ENCODE data around the gene PIP5K1B. TPM values are rescaled to one million over a fixed set of nuclear protein-coding genes. Genes with fewer than 3 reads are reported as not detected.

Gene PIP5K1B
- polyA plus RNA-seq, 4 donors = 7.6 to 8.5 (median 8.0) TPM

DNA sequence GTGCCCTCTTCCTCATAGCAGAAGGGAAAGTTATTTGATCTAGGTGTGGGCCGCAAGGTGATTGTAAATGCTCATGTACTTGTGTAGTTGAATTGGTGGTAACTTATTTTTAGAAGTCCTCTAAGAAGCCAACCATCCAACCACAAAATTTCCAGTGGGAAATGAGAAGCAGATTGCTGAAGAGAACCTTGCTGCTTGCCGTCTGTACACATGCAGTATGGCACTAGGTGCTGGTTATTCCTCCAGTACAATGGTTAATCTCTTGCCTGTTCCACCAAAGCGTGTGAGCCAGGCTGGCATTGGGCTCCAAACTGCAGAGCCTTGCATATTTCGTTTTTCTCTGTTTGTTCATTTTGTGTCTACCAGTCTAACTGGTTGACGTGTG lies 28.0 kb downstream of the PIP5K1B start:
- no peak for DNase-seq (ENCODE audit: low read depth in 4 of 4, low spot score in 3 of 4)

DNA sequence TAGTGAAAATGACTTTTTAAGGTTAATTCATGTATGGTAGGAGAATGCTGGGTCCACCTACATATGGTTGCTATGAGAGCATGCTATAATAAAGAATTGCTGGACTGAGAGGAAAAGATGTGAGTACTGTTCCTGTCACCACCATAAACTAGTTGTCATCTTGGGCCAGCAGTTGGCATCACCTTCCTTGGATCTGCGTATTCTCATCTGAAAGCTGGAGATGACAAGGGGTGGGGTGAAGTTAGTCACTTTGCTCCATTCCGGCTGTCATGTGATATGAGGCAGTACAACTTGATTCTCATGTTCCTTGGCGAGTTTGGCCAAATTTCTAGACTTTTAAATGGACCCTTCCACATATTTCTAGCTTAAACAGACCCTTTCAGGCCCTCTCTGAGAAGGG lies 33.3 kb downstream of the PIP5K1B start:
- DNase-seq (ENCODE audit: low read depth in 4 of 4, low spot score in 3 of 4) = no peak

DNA sequence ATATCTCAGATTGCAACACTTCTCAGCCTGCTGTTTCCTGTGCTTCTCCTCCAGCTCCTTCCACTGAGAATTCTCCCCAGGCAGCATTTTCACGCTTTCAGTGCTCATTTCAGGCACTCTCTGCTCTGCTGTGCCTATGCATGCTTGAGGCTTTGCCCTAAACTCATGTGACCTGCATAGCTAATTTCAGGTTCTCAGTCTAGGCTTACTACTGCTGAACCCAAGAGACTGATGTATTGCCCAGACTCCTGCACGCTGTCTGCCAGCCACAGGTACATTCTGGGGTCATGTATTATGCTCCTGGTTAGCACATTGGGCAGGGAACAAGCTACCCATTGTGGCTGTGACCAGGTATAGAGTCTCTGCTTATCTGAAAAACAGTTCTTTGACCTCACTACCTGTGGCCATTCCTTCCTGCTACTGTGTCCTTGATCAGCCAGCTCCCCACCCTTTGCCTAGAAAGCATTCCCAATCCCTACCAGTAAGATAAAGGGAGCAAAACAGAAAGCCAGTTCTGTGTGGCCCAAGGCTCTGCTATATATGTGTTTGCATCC lies 34.7 kb downstream of the PIP5K1B start:
- no peak for DNase-seq (ENCODE audit: low read depth in 4 of 4, low spot score in 3 of 4)

DNA sequence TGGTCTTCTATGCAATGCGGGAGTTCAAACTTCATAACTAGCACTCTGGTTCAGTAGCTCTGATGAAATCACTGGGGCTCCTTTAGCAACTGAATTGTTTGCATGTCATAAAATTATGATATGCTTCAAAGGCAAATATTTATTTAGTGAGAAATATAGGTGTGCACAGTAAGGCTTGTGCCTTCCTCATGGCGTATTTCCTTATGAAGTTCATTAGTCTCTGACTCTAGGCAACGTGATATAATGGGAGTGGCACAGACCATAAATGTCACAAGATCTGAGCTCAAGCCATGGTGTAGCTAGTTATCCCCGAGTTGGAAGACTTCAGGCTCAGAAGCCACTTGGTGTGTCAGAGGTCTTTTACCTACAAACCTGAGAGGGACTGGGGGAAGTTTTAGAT lies 35.5 kb downstream of the PIP5K1B start:
- DNase-seq (ENCODE audit: low read depth in 4 of 4, low spot score in 3 of 4) = no peak

DNA sequence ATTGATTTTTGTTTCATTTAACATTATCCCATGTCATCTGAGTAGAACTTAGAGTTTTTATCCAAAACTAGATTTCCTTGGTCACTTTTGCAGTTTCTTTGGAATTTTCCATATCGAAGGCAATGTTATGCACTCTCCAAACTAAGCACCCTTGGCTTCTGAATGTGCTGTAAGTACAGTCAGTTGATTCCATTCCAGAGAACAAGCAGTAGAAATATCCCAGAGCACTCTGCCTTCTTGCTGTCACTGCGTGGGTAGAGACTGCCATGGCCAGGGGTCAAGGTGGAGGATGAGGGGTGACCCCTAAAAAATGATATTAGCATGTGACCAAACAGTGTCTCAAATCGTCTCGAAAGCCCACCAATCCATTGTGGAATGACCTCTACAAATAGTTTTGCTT lies 36.2 kb downstream of the PIP5K1B start:
- DNase-seq (ENCODE audit: low read depth in 4 of 4, low spot score in 3 of 4) = no peak

DNA sequence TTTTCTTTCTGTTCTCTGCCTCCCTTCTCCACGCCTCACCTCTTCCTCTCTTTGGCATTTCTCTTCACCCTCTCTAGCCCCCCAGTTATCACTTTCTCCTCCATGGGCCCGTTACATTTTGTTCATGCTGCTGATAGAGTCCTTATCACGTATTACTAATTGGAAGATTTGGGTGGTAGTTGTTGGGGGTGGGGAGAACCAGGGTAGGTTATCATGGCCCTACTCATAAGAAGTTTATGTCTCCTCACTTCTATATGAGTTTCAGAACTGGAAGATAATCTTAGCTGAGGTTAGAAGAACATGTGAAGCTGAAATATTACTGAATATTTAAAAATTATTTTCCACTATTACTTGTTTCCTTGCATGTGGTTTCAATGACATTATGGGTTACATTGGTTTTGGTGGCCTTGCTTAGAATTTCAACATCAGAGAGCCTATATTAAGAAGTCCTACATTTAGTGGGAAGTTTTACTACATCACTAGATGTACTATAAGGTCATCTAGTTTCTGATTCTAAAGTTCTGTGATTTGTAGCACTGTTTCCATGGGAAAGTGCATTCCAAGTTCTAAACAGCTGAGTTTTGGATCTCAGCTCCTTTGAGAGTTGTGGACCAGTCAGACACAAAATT lies 36.8 kb downstream of the PIP5K1B start:
- DNase-seq (ENCODE audit: low read depth in 4 of 4, low spot score in 3 of 4) = no peak

DNA sequence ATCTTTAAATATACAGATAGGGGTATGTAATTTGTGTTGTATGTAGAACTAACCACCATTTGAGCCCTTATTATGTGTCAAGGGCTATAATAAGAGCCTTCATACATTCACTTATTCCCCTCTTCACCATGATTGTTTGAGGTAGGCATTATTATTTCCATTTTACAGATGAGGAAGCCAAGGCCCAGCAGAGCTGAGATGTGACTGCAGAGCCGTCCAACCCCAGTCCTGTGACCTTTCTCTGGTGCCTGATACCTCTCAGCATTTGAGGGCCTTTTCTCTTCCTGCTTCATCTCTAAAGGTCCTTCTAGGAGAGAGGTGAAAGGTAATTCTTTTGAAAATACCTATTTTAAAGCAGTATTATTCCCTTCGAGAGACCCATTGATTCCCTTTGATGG lies 37.3 kb downstream of the PIP5K1B start:
- no peak for DNase-seq (ENCODE audit: low read depth in 4 of 4, low spot score in 3 of 4)

DNA sequence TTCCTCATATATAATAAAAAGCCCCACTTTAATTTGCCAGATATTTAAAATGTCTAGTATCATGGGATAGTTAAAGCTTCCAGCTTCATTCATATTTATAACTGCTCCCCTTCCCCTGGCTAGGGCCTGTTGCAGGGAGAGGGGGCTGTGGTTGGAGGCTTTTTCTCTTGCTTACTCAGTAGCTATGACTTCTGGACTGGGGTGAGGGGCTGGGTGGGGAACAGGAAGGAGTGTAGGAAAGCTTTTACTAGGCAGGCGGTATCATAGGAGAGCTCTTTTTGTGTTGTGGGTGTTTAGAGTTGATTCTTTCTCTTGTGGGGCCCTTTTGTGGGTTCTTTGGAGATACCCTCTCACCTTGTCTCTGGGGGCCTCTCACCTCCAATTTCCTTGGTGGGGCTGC lies 39.4 kb downstream of the PIP5K1B start:
- DNase-seq (ENCODE audit: low read depth in 4 of 4, low spot score in 3 of 4) = no peak

DNA sequence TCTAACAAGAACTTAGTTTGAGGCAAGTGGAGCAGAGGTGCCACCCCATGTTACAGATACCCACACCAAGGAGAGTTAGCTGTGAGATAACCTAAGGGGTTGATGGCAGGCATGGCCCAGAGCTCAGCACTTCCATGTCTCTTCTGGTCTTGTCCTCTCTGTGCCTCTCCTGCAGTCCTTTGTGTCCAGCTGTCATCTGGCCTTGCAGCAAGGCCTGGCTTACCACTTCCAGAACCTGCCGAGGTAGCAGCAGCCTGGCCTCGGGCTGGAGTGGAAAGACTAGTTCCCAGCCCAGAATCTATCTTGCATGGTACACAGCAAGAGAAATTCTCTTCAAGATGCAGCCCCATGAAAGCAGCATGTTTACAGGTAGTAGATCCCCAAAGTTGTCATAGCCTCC lies 41.5 kb downstream of the PIP5K1B start:
- no peak for DNase-seq (ENCODE audit: low read depth in 4 of 4, low spot score in 3 of 4)

DNA sequence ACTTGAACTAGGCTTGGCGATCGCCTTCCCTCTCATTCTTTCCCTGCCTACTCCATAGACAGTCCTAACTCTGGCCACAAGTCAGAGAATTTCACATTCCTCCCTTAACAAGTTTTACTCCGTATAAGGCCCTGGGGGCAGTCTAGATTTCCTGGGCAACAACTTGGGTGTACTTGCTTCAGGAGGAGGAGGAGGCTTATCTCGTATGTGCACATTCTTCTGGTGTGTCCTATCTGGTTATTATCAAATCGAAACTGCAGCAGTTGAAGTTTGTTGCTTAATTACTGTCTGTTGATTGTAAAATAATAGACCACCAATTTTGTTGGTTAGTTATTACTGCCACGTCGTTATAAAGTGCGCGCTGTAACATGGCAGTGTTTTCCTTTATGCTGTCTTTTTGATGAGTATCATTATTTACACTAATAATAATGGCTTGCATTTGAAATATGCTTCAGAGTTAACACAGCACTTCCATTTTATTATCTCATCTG lies 42.0 kb downstream of the PIP5K1B start:
- peak in 1 of 4 donors; percentile 16 for DNase-seq (ENCODE audit: low read depth in 4 of 4, low spot score in 3 of 4)

DNA sequence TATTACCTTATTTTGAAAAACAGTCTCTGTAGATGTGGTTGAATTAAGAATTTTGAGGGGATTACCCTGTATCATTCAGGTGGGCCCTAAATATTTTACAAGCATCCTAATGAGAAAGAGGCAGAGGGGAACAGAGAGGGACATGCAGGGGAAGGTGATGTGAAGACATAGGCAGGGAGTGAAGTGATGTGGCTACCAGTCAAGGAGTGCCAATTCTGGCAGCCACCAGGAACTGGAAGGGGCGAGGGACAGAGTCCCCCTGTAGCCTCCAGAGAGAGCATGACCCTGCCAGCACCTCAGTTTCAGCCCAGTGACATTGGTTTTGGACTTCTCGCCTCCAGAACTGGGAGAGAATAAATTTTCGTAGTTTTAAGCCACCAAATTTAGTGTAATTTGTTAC lies 44.1 kb downstream of the PIP5K1B start:
- DNase-seq (ENCODE audit: low read depth in 4 of 4, low spot score in 3 of 4) = no peak

DNA sequence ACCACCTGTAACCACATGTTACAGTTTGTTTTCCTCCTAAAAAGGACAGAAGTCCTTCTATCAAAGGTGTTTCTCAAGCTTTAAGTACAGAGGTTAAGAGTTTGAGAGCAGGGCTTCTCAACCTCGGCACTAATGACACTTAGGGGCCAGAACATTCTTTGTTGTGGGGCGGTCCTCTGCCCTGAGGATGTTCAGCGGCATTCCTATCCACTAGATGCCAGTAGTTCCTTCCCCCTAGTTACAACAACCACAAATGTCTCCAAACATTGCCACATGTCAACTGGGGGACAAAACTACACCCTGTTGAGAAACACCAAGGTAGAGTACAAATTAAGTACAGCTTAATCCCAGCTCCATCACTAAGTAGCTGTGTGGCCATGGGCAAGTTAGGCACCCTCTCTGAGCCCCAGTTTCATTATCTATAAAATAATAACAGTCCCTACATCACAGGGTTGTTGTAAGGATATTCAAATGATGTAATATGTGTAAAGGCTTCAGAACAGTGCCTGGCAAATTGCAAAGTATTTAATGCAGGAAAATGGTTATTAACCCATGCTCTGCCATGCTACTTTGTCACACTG lies 44.6 kb downstream of the PIP5K1B start:
- no peak for DNase-seq (ENCODE audit: low read depth in 4 of 4, low spot score in 3 of 4)

DNA sequence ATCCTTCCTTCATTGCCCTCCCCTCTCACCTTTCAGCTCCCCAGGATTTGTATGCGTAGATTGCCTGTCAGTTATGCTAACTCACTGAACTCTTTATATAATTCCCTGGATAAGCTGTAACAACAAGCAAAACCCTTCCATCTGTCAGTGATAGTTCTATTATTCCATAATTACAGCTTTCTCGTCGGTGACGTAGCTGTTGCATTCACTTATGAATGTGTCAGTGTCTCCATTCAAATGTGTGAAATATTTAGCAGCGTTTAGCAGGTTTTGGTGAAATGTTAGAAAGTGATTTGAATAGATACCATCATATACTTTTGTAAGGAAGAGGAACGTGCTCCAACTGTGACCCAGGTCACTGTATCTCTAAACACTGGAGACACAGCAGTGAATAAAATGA lies 45.2 kb downstream of the PIP5K1B start:
- no peak for DNase-seq (ENCODE audit: low read depth in 4 of 4, low spot score in 3 of 4)

DNA sequence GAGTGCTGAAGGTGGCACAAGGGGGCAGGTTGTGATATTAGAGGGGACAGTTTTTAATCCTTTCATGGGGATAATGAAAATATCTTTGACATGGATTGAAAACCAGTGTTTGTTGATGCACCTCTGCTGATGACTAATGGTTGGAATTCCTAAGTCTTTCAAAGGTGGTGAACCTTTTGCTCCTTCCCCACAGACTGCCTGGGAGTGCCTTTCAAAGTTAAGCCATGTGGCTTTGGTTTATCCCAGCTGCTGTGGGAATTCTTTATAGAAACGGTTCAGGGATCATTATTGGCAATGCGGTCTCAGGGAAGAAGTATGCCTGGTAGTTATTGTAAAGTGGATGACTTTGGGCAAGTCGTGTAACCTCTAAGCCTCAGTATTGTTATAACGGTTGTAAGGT lies 45.7 kb downstream of the PIP5K1B start:
- DNase-seq (ENCODE audit: low read depth in 4 of 4, low spot score in 3 of 4) = no peak

DNA sequence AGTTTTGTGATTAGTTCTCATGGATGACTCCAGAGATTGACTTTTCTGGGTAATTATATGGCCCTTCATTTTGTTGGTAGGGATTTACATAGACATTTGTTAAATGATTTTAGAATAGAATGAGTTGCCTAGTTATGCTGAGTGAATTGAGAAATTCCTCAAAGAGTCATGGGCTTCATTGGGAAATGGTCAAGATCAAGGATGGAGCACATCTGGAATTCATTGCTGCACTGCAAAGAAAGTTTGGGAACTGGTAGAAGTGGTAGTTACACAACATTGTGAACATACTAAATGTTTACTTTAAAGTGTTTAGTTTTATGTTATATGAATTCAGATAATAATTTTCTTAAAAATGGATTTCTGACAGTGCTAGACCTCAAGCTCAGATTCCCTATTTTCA lies 46.5 kb downstream of the PIP5K1B start:
- DNase-seq (ENCODE audit: low read depth in 4 of 4, low spot score in 3 of 4) = no peak

DNA sequence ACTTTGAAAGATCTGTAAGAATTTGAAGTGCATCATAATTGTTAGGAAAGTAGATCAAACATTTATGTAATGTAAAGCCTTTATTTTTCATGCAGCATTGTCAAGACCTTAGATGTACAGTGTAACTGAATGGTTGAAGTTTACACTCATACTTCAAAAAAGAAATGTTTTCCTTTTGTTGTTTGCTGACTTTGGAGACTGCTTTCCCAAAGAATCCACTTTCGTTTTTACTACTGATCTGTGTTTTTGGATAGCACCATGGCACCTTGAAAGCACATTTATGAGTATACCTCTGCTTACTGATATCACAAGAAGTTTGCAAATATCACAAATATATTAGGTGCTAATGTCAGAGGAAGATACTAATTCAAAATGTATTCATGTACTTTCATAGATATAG lies 50.0 kb downstream of the PIP5K1B start:
- DNase-seq (ENCODE audit: low read depth in 4 of 4, low spot score in 3 of 4) = no peak

DNA sequence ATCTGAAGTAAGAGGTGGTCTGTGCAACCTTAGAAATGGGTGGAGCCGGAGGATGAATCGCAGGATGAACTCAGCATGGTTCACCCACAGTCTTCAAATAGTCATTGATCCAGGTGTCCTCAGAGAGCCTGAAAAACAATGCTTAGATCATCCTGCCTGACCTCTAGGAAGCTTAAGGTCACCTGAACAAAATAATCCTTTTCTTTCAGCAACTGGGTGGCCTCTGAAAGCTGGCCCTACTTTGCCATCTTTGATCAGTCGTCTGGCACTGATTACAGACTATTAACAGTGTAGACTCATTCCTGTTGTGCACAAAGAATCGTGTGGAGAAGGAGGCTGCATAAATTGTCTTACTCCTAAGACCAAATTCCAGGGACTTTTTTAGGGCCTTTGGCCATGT lies 50.7 kb downstream of the PIP5K1B start:
- no peak for DNase-seq (ENCODE audit: low read depth in 4 of 4, low spot score in 3 of 4)

DNA sequence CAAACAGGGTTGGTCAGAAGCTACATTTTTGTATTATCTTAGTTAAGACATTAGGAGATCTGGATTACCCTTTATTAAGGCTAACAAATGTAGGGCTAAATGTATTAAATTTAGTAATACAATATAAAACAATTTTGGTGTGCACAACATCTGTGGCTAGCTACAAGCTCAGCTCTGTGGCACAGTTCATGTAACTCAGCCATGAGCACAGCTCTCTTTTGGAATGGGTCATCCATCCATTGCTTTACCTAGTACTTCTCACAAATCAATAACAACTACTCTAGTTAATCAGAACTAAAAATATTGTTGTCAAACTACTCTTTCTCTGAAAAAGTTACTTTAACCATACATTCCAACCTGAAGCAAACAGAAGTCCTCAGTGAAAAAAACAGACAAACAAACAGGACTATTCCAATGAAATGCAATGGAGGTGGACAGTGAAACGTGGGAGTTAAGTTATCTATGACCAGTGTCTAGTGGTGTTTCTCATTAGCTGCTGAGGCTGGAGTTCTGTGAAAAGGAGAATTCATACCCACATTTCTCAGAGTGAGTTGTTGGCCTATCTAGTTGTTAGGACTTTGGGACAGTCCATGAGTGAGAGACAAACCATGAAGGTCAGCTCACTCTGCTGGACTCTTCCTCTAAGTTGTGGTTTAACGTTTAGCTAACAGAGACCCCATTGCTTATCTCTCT lies 55.1 kb downstream of the PIP5K1B start:
- DNase-seq (ENCODE audit: low read depth in 4 of 4, low spot score in 3 of 4) = no peak

DNA sequence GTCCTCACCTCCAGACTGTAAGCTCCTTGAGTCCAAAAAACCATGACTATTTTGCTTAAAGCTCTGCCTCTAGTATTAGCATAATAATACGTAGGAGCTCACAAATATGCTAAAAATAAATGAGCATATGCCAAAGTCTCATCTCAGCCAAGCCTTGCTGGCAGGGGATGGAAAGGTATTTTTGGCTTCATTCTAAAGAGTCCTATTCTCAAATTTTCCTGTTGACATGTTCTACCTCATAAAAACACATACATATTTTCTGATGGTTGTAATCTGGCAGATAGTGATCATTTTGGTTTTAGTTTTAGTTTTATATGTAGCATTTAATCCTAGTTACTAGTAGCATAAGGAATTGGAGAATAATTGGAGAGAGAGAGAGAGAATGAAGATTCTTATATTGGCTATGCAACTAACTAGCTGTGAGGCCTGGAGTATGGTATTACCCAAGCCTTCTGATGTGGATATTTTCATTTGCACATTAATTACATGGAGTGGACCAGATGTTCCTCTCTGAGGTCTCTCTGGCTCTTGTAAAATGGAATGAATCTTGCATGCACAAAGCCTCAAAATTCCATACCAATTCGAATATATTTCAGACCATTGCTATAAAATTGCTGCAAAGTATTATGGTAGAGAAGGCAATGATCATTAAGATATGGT lies 55.8 kb downstream of the PIP5K1B start:
- no peak for DNase-seq (ENCODE audit: low read depth in 4 of 4, low spot score in 3 of 4)

DNA sequence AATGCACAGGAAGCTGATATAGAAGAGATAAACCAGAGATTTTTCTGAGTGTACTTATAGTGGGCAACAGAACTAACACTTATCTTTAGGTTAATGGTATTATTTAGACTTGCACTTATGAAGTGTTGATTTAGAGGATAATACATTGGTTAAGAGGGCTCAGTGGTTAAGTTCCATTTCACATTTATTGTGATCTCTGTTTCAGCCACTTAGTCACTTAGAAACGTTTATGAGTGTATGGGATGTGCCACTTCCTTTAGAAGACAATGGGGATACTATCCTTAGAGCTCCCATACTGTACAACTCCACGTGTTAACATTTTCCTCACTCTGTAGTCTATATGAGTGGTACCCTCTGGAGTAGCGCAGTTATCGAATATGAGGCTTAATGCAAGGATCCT lies 57.5 kb downstream of the PIP5K1B start:
- DNase-seq (ENCODE audit: low read depth in 4 of 4, low spot score in 3 of 4) = no peak

DNA sequence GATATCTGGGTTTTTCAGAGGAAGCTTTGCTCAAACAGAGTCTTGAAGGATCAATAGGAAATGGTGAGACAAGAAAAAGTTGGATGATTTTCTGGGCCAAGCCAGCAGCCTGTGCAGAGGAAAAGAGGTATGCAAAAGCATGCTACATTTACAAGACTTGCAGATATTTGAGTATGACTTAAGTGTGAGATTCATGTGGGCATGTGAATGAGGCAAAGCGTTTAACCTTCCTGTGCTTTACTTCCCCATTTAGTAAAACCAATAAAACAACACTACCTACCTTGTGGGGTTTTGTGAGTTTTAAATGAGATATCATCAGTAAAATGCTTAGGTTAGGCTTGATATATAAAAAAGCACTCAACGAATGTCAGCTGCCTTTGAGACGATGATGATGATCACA lies 58.1 kb downstream of the PIP5K1B start:
- no peak for DNase-seq (ENCODE audit: low read depth in 4 of 4, low spot score in 3 of 4)

All from right renal pelvis (tissue), 4 donors.